HepG2 (cell line): ENCODE data around the gene GPR176. TPM values are rescaled to one million over a fixed set of nuclear protein-coding genes. Genes with fewer than 3 reads are reported as not detected.

Experiments used
- ETV6 ChIP-seq: sonication (generic); formaldehyde crosslinking; conservative IDR thresholded peaks from 2 replicates; pipeline ENCODE4 v1.4.0; 2020; ENCODE audit warnings: missing genetic modification reagents
- FUBP1 ChIP-seq: sonication (generic); formaldehyde crosslinking; IDR thresholded peaks from 2 replicates; pipeline ENCODE4 v1.5.1; 2020; ENCODE audit warnings: missing genetic modification reagents, mild to moderate bottlenecking, borderline replicate concordance
- POGK ChIP-seq: sonication (generic); formaldehyde crosslinking; conservative IDR thresholded peaks from 2 replicates; pipeline ENCODE4 v1.8.0; 2022; ENCODE audit warnings: mild to moderate bottlenecking, moderate library complexity, missing genetic modification reagents
- RARA ChIP-seq: IDR thresholded peaks from 2 replicates; pipeline ENCODE4 v1.6.1; 2016; ENCODE audit warnings: missing genetic modification reagents, missing compliant biosample characterization
- RBM22 ChIP-seq: fragments of 200-400 bp; formaldehyde crosslinking; optimal IDR thresholded peaks from 2 replicates; pipeline ENCODE3; 2017; ENCODE audit warnings: mild to moderate bottlenecking, low read length, moderate library complexity
- REPIN1 ChIP-seq: sonication (generic); formaldehyde crosslinking; IDR thresholded peaks from 2 replicates; pipeline ENCODE4 v1.8.0; 2022; ENCODE audit warnings: missing genetic modification reagents, low read depth, mild to moderate bottlenecking, borderline replicate concordance
- SAP130 ChIP-seq: IDR thresholded peaks from 2 replicates; pipeline ENCODE4 v1.6.1; 2016; ENCODE audit warnings: low read depth
- ZBTB7B ChIP-seq: sonication (generic); formaldehyde crosslinking; IDR thresholded peaks from 2 replicates; pipeline ENCODE4 v1.4.0; 2020; ENCODE audit warnings: missing genetic modification reagents
- ZGPAT ChIP-seq: IDR thresholded peaks from 2 replicates; pipeline ENCODE4 v1.6.1; 2016; ENCODE audit warnings: mild to moderate bottlenecking
- ZMYM2 ChIP-seq: sonication (generic); formaldehyde crosslinking; IDR thresholded peaks from 2 replicates; pipeline ENCODE4 v1.8.0; 2022; ENCODE audit warnings: mild to moderate bottlenecking, missing genetic modification reagents
- ZNF280B ChIP-seq: sonication (generic); formaldehyde crosslinking; IDR thresholded peaks from 2 replicates; pipeline ENCODE4 v1.5.0; 2020; ENCODE audit warnings: missing genetic modification reagents, mild to moderate bottlenecking, borderline replicate concordance
- ZNF431 ChIP-seq: sonication (generic); formaldehyde crosslinking; IDR thresholded peaks from 2 replicates; pipeline ENCODE4 v1.9.0; 2022; ENCODE audit warnings: missing genetic modification reagents, low read depth, mild to moderate bottlenecking, borderline replicate concordance
- polyA plus RNA-seq, 8 experiments: library from polyadenylated mRNA; depleted of rRNA in 3 of 8; stranded (reverse) in 7 of 8; unstranded in 1 of 8; fragments of >200 nt; fragmentation: Illumina TruSeq in 4 of 8; extraction: Trizol in 4 of 8; gene quantifications; 2 replicates each; pipeline versions ENCODE4 v1.2.1 to v1.2.3, GENCODE V29; 2011 to 2016; ENCODE audit warnings: low read depth in 4 of 8, missing spikeins in 1 of 8, mixed read lengths in 1 of 8; ENCODE audit not compliant: insufficient read depth in 1 of 8
- total RNA-seq, 5 experiments: library from RNA; depleted of rRNA; stranded (reverse); fragments of >200 nt; fragmentation: Illumina TruSeq; extraction: Trizol; gene quantifications; 2 replicates each; pipeline ENCODE4 v1.2.3, GENCODE V29; 2016; ENCODE audit warnings: low read depth in 1 of 5
- TF ChIP-seq, protein P1 (sequence below): IDR thresholded peaks from 2 replicates; pipeline ENCODE4 v1.6.1; 2016; ENCODE audit warnings: missing genetic modification reagents, missing compliant biosample characterization
- TF ChIP-seq, protein P2 (sequence below): IDR thresholded peaks from 2 replicates; pipeline ENCODE4 v1.6.1; 2016; ENCODE audit warnings: missing compliant biosample characterization, missing genetic modification reagents, borderline replicate concordance
- TF ChIP-seq, protein P3 (sequence below): sonication (generic); formaldehyde crosslinking; conservative IDR thresholded peaks from 2 replicates; pipeline ENCODE4 v1.8.1; 2023; ENCODE audit warnings: missing genetic modification reagents
- TF ChIP-seq, protein P4 (sequence below): sonication (generic); formaldehyde crosslinking; conservative IDR thresholded peaks from 2 replicates; pipeline ENCODE4 v1.5.0; 2020; ENCODE audit warnings: missing genetic modification reagents

The GPR176 gene
- total and polyA plus RNA-seq, 2 of the 13 experiments (the other 11 are each of a cell fraction or from before 2014, with no cell fraction given) = 0.11 to 0.20 TPM

- TF ChIP-seq ETV6 (CRISPR knock-in tag) (no peak), ZMYM2 (CRISPR knock-in tag) (no peak), REPIN1 (CRISPR knock-in tag) (peak; percentile 66), ZNF431 (CRISPR knock-in tag) (no peak), SAP130 (CRISPR knock-in tag) (peak; percentile 94), RARA (CRISPR knock-in tag) (peak; percentile 25; the same call in 1 of the 2 replicates), POGK (CRISPR knock-in tag) (0 out of 2 replicates have a peak, but pooled peaks have one; percentile 38), FUBP1 (CRISPR knock-in tag) (no peak), RBM22 (peak; percentile 77), ZNF280B (CRISPR knock-in tag) (peak; percentile 68; the same call in 1 of the 2 replicates), ZBTB7B (CRISPR knock-in tag) (0 out of 2 replicates have a peak, but pooled peaks have one; percentile 20), ZGPAT (CRISPR knock-in tag) (peak; percentile 67; the same call in 1 of the 2 replicates)
- TF ChIP-seq, protein P1, sequence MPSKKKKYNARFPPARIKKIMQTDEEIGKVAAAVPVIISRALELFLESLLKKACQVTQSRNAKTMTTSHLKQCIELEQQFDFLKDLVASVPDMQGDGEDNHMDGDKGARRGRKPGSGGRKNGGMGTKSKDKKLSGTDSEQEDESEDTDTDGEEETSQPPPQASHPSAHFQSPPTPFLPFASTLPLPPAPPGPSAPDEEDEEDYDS (CRISPR knock-in tag) = no peak; the same call in 1 of the 2 replicates
- TF ChIP-seq, protein P2, sequence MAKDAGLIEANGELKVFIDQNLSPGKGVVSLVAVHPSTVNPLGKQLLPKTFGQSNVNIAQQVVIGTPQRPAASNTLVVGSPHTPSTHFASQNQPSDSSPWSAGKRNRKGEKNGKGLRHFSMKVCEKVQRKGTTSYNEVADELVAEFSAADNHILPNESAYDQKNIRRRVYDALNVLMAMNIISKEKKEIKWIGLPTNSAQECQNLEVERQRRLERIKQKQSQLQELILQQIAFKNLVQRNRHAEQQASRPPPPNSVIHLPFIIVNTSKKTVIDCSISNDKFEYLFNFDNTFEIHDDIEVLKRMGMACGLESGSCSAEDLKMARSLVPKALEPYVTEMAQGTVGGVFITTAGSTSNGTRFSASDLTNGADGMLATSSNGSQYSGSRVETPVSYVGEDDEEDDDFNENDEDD (CRISPR knock-in tag) = peak; percentile 41; the same call in 1 of the 2 replicates
- TF ChIP-seq, protein P3, sequence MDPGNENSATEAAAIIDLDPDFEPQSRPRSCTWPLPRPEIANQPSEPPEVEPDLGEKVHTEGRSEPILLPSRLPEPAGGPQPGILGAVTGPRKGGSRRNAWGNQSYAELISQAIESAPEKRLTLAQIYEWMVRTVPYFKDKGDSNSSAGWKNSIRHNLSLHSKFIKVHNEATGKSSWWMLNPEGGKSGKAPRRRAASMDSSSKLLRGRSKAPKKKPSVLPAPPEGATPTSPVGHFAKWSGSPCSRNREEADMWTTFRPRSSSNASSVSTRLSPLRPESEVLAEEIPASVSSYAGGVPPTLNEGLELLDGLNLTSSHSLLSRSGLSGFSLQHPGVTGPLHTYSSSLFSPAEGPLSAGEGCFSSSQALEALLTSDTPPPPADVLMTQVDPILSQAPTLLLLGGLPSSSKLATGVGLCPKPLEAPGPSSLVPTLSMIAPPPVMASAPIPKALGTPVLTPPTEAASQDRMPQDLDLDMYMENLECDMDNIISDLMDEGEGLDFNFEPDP (CRISPR knock-in tag) = no peak
- TF ChIP-seq, protein P4, sequence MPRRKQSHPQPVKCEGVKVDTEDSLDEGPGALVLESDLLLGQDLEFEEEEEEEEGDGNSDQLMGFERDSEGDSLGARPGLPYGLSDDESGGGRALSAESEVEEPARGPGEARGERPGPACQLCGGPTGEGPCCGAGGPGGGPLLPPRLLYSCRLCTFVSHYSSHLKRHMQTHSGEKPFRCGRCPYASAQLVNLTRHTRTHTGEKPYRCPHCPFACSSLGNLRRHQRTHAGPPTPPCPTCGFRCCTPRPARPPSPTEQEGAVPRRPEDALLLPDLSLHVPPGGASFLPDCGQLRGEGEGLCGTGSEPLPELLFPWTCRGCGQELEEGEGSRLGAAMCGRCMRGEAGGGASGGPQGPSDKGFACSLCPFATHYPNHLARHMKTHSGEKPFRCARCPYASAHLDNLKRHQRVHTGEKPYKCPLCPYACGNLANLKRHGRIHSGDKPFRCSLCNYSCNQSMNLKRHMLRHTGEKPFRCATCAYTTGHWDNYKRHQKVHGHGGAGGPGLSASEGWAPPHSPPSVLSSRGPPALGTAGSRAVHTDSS (CRISPR knock-in tag) = no peak
These were observed 137.5 kb downstream of the GPR176 start, which contains the start of gene FSIP1 (continued) for GRCh38 chr15:39782441-39783138.
